K562 (cell line): ENCODE data around the gene LRRC74B. TPM values are rescaled to one million over a fixed set of nuclear protein-coding genes. Genes with fewer than 3 reads are reported as not detected.

Experiments
- ATF7 ChIP-seq: fragments of 450-650 bp; IDR thresholded peaks from 2 replicates; pipeline ENCODE4 v1.7.1; 2014; ENCODE audit warnings: mild to moderate bottlenecking, moderate library complexity
- GTF2E2 ChIP-seq: fragments of 200-800 bp; sonication (Bioruptor generic); IDR thresholded peaks from 2 replicates; pipeline ENCODE4 v1.6.1; 2016; ENCODE audit warnings: missing genetic modification characterization, missing compliant biosample characterization
- HCFC1 ChIP-seq: IDR thresholded peaks from 2 replicates; pipeline ENCODE4 v1.6.1; 2012; ENCODE audit warnings: low read depth, low read length, improper control_type of control experiment
- HNRNPUL1 ChIP-seq: fragments of 200-400 bp; formaldehyde crosslinking; IDR thresholded peaks from 2 replicates; pipeline ENCODE4 v1.6.1; 2017; ENCODE audit warnings: low read length
- PBX2 ChIP-seq, 2 experiments: IDR thresholded peaks in 1 of 2; conservative IDR thresholded peaks in 1 of 2; 2 replicates each; pipeline ENCODE4 v1.6.1; 2016; ENCODE audit warnings: low read depth in 2 of 2, mild to moderate bottlenecking in 1 of 2, missing compliant biosample characterization in 1 of 2, missing genetic modification characterization in 1 of 2, moderate library complexity in 1 of 2
- PURB ChIP-seq: sonication (generic); formaldehyde crosslinking; IDR thresholded peaks from 2 replicates; pipeline ENCODE4 v1.9.0; 2021; ENCODE audit warnings: low read depth, mild to moderate bottlenecking, missing genetic modification reagents
- RBM15 ChIP-seq: fragments of 200-400 bp; formaldehyde crosslinking; IDR thresholded peaks from 2 replicates; pipeline ENCODE4 v1.6.1; 2018; ENCODE audit warnings: mild to moderate bottlenecking, low read length, moderate library complexity; ENCODE audit not compliant: insufficient read depth
- ZBTB12 ChIP-seq: fragments of 250-450 bp; sonication (Bioruptor Pico); IDR thresholded peaks from 2 replicates; pipeline ENCODE4 v1.4.0; 2020
- ZBTB2 ChIP-seq: fragments of 450-650 bp; IDR thresholded peaks from 2 replicates; pipeline ENCODE4 v1.6.1; 2016; ENCODE audit warnings: antibody characterized with exemption
- ZFP30 ChIP-seq: fragments of 250-450 bp; sonication (Bioruptor Pico); IDR thresholded peaks from 2 replicates; pipeline ENCODE4 v1.8.0; 2022; ENCODE audit warnings: moderate library complexity, mild to moderate bottlenecking, inconsistent platforms, borderline replicate concordance
- ZNF76 ChIP-seq: fragments of 250-450 bp; sonication (Bioruptor Pico); IDR thresholded peaks from 2 replicates; pipeline ENCODE4 v1.4.0; 2020; ENCODE audit warnings: mild to moderate bottlenecking, moderate library complexity, borderline replicate concordance
- ZSCAN29 ChIP-seq: fragments of 450-650 bp; IDR thresholded peaks from 2 replicates; pipeline ENCODE4 v1.6.1; 2017
- polyA plus RNA-seq, 8 experiments: library from polyadenylated mRNA; depleted of rRNA in 4 of 8; stranded (reverse) in 5 of 8; unstranded in 3 of 8; fragments of >200 nt; fragmentation: Nextera tagmentation in 2 of 8; fragmentation: Illumina TruSeq in 1 of 8; extraction: Ambion mirVana in 2 of 8; extraction: Trizol in 1 of 8; gene quantifications; 2 replicates each; pipeline versions ENCODE4 v1.2.1 to v1.2.3, GENCODE V29; 2011 to 2014; ENCODE audit warnings: inconsistent platforms in 1 of 8, missing spikeins in 1 of 8
- total RNA-seq, 7 experiments: library from RNA; depleted of rRNA in 6 of 7; stranded (reverse); fragments of >200 nt in 6 of 7; fragmentation: Illumina TruSeq in 2 of 7; extraction: Trizol in 2 of 7; gene quantifications; 2 replicates each; pipeline versions ENCODE4 v1.2.1 to v1.2.3, GENCODE V29; 2011 to 2021; ENCODE audit warnings: low replicate concordance in 1 of 7
- TF ChIP-seq, protein P1 (sequence below), 2 experiments: fragments of 450-650 bp in 1 of 2; sonication (generic) in 1 of 2; formaldehyde crosslinking in 1 of 2; IDR thresholded peaks; 2 replicates each; pipeline versions ENCODE4 v1.7.1 to v1.9.0; 2016 to 2022; ENCODE audit warnings: inconsistent platforms in 1 of 2, mild to moderate bottlenecking in 1 of 2, missing genetic modification reagents in 1 of 2

LRRC74B gene
- total and polyA plus RNA-seq, 9 of the 15 experiments (the other 6 are each of a cell fraction or from before 2014, with no cell fraction given), result not detected

DNA sequence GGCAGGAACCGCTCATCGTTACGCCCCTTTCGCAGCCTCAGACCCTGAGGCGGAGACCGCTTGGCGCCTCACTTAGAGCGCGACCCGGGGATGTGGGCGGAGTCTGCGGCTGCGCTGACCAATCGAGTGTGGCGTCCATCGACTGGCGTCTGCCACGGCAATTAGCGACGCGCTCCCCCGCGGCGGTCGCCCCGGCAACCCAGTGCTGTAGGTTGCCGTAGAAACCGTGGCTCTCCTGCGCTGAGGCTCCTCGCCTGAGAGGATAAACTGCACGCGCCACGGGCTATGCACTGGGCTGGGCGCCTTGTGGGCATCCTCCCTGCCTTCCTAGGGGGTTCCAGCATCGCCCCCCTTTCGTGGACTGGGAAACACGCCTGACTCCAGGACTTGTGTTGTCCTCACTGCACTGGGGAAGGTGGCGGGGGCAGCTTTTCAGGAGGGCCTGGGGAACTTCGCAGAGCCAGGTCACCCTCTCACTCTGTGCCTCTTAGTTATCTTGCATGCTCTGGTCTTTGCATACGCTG lies 31.5 kb upstream of the LRRC74B start (continued):
- TF ChIP-seq PBX2 (CRISPR knock-in tag; IDR thresholded peaks at IDR 0.05; ENCODE audit: low read depth) (no peak), PBX2 (tag; conservative IDR thresholded peaks at IDR 0.05; ENCODE audit: low read depth) (no peak), ZNF76 (CRISPR knock-in tag) (peak; percentile 88), PURB (CRISPR knock-in tag) (no peak), HCFC1 (peak; percentile 65), ZFP30 (CRISPR knock-in tag) (no peak), GTF2E2 (no peak), ZSCAN29 (no peak), ZBTB2 (no peak), RBM15 (no peak), ZBTB12 (CRISPR knock-in tag) (peak; percentile 74), ATF7 (no peak), HNRNPUL1 (no peak)
- TF ChIP-seq, protein P1, sequence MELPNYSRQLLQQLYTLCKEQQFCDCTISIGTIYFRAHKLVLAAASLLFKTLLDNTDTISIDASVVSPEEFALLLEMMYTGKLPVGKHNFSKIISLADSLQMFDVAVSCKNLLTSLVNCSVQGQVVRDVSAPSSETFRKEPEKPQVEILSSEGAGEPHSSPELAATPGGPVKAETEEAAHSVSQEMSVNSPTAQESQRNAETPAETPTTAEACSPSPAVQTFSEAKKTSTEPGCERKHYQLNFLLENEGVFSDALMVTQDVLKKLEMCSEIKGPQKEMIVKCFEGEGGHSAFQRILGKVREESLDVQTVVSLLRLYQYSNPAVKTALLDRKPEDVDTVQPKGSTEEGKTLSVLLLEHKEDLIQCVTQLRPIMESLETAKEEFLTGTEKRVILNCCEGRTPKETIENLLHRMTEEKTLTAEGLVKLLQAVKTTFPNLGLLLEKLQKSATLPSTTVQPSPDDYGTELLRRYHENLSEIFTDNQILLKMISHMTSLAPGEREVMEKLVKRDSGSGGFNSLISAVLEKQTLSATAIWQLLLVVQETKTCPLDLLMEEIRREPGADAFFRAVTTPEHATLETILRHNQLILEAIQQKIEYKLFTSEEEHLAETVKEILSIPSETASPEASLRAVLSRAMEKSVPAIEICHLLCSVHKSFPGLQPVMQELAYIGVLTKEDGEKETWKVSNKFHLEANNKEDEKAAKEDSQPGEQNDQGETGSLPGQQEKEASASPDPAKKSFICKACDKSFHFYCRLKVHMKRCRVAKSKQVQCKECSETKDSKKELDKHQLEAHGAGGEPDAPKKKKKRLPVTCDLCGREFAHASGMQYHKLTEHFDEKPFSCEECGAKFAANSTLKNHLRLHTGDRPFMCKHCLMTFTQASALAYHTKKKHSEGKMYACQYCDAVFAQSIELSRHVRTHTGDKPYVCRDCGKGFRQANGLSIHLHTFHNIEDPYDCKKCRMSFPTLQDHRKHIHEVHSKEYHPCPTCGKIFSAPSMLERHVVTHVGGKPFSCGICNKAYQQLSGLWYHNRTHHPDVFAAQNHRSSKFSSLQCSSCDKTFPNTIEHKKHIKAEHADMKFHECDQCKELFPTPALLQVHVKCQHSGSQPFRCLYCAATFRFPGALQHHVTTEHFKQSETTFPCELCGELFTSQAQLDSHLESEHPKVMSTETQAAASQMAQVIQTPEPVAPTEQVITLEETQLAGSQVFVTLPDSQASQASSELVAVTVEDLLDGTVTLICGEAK (IDR thresholded peaks at IDR 0.05), result no peak
- TF ChIP-seq, protein P1 (CRISPR knock-in tag; IDR thresholded peaks at IDR 0.05), result no peak
